Neural progenitor cell (in vitro differentiated cells): Measurements from ENCODE around the gene KREMEN2.

ENCODE experiments used
- EZH2 ChIP-seq: fragments of 200-600 bp; sonication (generic); IDR thresholded peaks from 2 replicates; pipeline ENCODE4 v1.6.1; 2017; ENCODE audit warnings: antibody characterized with exemption, mild to moderate bottlenecking, moderate library complexity
- EZH2phosphoT487 ChIP-seq: fragments of 200-600 bp; sonication (generic); IDR thresholded peaks from 2 replicates; pipeline ENCODE4 v1.6.1; 2017; ENCODE audit warnings: antibody characterized with exemption
- TF ChIP-seq, protein P1 (sequence below): fragments of 200-600 bp; sonication (generic); IDR thresholded peaks from 2 replicates; pipeline ENCODE4 v1.5.1; 2017; ENCODE audit warnings: antibody characterized with exemption, mild to moderate bottlenecking

DNA sequence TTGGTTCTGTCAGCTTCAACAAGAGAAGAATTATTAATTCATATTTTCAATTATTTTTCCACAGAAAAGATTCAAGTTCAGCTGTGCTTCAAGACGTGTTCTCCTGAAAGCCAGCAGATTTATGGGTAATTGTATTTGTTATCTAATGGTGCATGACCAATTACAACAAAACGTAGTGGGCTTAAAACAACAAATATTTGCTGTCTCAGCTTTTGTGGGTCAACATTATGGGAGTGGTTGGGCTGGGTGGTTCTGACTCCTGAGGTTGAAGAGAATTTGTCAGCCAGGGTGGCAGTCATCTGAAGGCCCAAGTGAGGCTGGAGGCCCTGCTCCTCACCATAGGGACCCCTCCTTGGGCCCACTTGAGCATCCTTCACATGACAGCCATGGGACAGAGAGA, 24.1 kb upstream of the KREMEN2 start:
- TF ChIP-seq, protein P1, sequence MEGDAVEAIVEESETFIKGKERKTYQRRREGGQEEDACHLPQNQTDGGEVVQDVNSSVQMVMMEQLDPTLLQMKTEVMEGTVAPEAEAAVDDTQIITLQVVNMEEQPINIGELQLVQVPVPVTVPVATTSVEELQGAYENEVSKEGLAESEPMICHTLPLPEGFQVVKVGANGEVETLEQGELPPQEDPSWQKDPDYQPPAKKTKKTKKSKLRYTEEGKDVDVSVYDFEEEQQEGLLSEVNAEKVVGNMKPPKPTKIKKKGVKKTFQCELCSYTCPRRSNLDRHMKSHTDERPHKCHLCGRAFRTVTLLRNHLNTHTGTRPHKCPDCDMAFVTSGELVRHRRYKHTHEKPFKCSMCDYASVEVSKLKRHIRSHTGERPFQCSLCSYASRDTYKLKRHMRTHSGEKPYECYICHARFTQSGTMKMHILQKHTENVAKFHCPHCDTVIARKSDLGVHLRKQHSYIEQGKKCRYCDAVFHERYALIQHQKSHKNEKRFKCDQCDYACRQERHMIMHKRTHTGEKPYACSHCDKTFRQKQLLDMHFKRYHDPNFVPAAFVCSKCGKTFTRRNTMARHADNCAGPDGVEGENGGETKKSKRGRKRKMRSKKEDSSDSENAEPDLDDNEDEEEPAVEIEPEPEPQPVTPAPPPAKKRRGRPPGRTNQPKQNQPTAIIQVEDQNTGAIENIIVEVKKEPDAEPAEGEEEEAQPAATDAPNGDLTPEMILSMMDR = no peak
- TF ChIP-seq EZH2 = no peak
- TF ChIP-seq EZH2phosphoT487 = no peak
